Spleen (tissue), 7 donors: ENCODE measurements around the gene TMCC1.

Experiments
- POLR2AphosphoS5 ChIP-seq, 3 donors: sonication (generic); formaldehyde crosslinking; IDR thresholded peaks; one replicate each; pipeline ENCODE4 v1.5.1; 2017; ENCODE audit warnings: antibody characterized with exemption in 3 of 3
- TF ChIP-seq, protein P1 (sequence below), 11 experiments: fragments of 200-600 bp in 7 of 11; fragments of 450-650 bp in 4 of 11; sonication (generic) in 4 of 11; IDR thresholded peaks in 8 of 11; conservative IDR thresholded peaks in 3 of 11; 1 replicate in 7 of 11; 2 replicates in 4 of 11; pipeline versions ENCODE4 v1.4.0 to v1.8.0; 2016 to 2021; ENCODE audit warnings: antibody characterized with exemption in 11 of 11, inconsistent platforms in 4 of 11, mild to moderate bottlenecking in 1 of 11
- donor health status: DM: no; HTN: no; CAD: no; lungs with moderate emphysema.
- donor health status: DM: no; HTN: no; CAD: no.
- donor health status: DM: no; HTN: no; CAD: no.

GRCh38 chr3:129865806-129866205, 27.7 kb downstream of the TMCC1 start:
- TF ChIP-seq, protein P1, sequence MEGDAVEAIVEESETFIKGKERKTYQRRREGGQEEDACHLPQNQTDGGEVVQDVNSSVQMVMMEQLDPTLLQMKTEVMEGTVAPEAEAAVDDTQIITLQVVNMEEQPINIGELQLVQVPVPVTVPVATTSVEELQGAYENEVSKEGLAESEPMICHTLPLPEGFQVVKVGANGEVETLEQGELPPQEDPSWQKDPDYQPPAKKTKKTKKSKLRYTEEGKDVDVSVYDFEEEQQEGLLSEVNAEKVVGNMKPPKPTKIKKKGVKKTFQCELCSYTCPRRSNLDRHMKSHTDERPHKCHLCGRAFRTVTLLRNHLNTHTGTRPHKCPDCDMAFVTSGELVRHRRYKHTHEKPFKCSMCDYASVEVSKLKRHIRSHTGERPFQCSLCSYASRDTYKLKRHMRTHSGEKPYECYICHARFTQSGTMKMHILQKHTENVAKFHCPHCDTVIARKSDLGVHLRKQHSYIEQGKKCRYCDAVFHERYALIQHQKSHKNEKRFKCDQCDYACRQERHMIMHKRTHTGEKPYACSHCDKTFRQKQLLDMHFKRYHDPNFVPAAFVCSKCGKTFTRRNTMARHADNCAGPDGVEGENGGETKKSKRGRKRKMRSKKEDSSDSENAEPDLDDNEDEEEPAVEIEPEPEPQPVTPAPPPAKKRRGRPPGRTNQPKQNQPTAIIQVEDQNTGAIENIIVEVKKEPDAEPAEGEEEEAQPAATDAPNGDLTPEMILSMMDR (IDR thresholded peaks at IDR 0.05 in 8 of 11, conservative IDR thresholded peaks at IDR 0.05 in 3 of 11) = no peak
- TF ChIP-seq POLR2AphosphoS5 (IDR thresholded peaks at IDR 0.05) = no peak
